Activated CD4-positive, alpha-beta T cell treated with anti-CD3 and anti-CD28 coated beads, Interleukin-10, Interleukin-2, amounts not matched to agents 100 ng/mL and 50 ng/mL, durations not matched to agents 16 hours and 8 hours (primary cell): ENCODE results near the gene GAS6.
"Not testable (repeated sequence)": the region's sequence is repeated elsewhere in the genome, so short reads cannot be mapped to it uniquely, and the experiment has no call there.

Experiments used
- DNase-seq: peaks from one replicate; pipeline ENCODE4 v3.0.0-alpha.2; 2020

The GAS6 gene

DNA sequence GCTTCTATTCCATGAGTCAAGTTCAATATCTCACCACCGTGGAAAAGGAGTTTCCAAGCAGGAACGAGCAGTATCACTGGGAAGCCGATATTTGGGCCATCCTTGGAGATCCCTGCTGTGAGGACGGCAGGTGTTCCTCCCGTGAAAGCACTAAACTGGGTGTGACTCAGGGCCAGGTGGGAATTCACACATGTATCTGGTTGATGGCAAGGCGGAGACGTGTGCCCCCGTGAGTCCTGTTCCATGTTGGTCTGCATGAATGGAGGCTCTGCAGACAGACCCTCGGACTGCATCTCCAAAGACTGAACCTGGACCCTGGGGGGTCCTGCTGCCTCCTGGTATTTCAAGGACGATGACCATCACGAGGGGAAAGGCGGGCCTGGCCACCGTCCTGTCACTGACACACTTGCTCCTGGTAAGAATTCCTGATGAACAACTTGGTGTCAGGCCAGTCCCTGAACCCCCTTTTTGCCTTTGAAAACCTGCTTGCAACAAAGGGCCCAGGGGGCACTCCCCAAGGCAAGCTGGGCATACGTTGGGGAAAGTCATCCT is 22.8 kb upstream of the GAS6 start:
- DNase-seq, result no peak

DNA sequence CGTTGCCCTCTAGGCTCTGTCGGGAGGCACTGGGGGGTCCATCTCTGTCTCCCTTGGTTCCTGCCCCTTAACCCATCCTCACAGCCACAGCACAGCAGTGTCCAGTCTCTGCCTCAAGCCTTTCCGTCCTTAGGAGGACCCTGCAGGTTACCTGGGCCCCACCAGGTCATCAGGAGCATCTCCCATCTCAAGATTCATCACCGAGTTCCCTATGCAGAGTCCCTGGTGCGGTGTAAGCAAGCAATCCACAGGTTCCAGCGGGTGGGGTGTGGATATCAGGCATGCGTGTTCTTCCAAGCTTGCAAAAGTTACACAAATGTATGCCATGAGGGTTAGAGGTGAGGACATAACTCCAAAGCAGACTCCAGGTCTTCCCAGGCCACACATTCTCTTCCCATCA is 20.9 kb upstream of the GAS6 start:
- no peak for DNase-seq

DNA sequence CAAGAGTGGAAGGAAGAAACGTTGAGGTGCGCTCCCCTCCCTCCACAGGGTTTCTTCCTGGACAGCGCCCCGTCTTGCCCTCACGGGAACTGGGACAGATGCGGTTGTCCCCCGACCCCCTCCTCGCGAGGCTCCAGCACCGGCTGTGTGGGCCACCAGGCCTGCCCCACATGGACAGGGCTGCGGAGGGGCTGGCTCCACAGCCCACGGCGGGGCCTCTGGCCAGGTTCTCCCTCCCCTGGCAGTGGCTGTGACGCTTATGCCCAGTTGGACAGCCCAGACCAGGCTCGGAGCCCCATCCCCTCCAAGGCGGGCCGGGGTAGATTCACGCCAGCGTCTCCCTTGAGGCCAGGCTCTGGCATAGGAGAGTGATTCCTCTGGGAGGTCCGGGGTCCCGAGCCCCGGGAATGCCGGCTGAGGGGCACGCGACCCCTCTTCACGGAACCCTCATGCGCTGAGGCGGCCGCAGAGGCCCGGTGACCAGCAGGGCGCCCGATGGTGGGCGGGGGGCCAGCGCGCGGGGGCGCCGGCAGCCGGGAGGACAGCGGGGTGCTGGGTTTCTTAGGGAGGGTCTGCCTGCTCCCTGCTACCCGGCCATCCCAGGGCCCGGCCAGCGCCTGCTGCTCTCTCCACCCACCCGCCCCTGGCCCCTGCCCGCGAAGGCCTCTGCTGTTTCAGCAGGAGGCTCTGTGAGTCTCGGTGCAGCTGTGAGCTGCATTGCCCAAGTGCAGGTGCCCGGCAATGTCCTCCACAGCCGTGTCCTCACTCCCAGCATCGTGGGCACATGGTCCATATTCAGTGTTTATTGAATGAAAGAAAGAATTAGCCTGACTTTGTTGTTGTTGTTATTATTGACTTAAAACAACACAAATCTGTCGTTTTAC is 20.3 kb upstream of the GAS6 start:
- no peak for DNase-seq

DNA sequence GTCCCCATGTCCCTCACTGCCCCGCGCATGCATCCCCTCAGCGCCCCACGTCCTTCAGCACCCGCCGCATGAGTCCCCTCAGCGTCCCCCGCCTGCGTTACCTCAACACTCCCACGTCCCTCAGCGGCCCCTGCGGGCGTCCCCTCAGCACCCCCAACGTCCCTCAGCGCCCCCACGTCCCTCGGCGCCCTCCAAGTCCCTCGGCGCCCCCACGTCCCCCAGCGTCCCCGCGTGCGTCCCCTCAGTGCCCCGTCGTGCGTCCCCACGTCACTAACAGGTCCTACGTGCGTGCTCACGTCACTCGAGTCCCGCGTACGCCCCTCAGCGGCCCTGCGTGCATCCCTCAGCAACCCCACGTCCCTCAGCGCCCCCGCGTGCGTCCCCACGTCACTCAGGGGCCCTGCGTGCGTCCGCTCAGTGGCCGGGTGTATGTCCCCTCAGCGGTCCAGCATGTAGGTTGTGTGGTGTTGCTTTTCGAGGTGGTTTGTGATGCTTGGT is 19.5 kb upstream of the GAS6 start:
- no peak for DNase-seq

- no peak for DNase-seq
Measured at GRCh38 chr13:113882716-113883115, 18.8 kb upstream of the GAS6 start.

- DNase-seq, result no peak
Measured at GRCh38 chr13:113882267-113882630, 18.4 kb upstream of the GAS6 start.

GRCh38 chr13:113881614-113882266 is 17.9 kb upstream of the GAS6 start:
- DNase-seq, result no peak

GRCh38 chr13:113880651-113881611 is 17.1 kb upstream of the GAS6 start:
- no peak for DNase-seq

GRCh38 chr13:113879494-113880360 is 15.9 kb upstream of the GAS6 start:
- no peak for DNase-seq

- no peak for DNase-seq
Measured at GRCh38 chr13:113879017-113879416, 15.1 kb upstream of the GAS6 start.

GRCh38 chr13:113877149-113877990 is 13.5 kb upstream of the GAS6 start:
- no peak for DNase-seq

- DNase-seq, result no peak
Measured at GRCh38 chr13:113876346-113877148, 12.7 kb upstream of the GAS6 start.

DNA sequence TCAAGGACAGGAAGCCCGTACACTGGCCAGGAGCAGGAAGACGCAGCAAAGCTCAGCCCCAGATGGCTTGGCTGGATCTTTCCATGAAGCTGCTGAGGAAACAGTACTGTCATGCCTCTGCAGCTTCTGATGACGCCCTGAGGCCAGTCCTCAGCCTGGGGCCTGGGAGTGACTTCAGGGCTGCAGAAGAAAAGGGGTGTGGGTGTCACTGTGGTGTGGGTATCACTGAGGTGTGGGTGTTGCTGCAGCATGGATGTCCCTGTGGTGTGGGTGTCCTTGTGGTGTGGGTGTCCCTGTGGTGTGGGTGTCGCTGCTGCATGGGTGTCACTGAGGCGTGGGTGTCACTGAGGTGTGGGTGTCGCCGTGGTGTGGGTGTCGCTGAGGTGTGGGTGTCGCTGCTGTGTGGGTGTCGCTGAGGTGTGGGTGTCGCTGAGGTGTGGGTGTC is 12.0 kb upstream of the GAS6 start:
- DNase-seq, result no peak

GRCh38 chr13:113875429-113875815 is 11.5 kb upstream of the GAS6 start:
- no peak for DNase-seq

DNA sequence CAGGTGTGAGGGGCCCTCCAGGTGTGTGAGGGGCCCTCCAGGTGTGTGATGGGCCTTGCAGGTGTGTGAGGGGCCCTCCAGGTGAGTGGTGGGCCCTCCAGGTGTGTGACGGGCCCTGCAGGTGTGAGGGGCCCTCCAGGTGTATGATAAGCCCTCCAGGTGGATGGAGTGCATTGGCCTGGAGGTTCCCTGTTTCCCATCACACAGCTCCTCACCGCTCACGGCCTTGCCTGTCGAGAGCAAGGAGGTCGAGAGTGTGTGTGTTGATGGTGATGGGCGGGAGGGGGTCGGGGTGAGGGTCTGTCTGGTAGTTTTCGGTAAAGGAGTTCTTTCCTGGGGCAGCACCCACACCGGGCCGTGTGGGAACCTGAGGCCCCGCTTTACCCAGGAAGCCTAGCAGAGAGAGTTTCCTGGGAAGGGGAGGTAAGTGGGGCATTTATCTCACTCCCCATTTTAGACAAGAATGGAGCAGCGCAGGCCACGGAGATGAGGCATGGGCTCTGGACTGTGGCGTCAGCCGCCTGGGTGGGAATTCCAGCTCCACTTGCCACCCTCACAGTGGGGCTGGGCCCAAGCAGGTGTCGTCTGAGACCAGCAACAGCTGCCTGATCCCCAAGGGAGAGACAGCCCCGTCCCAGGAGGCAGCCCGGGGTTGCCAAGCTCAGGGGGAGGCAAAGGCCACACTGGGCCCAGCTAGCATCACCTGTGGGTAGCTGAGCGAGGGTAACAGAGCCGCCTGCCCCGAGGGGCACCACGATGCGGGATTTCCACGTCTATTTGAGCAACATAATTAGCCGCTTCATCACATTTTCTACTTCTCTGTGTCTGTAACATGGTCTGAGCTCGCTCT is 10.9 kb upstream of the GAS6 start:
- DNase-seq, result no peak

DNA sequence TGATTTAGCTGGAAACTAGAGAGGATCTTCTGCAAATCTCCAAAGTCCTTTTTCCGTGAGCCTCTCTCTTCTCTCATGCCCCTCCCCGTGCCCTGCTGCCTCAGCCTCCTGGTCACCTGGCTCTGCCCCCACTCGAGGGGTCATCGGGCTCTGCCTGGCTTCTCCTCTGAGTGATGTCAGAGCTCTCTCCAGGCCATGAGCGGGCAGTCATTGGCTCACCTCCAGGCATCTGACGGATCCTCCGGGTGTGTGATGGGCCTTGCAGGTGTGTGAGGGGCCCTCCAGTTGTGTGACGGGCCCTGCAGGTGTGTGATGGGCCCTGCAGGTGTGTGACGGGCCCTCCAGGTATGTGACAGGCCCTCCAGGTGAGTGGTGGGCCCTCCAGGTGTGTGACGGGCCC is 10.3 kb upstream of the GAS6 start:
- no peak for DNase-seq

- DNase-seq, result no peak
Measured at GRCh38 chr13:113869263-113869662, 5.4 kb upstream of the GAS6 start.

DNA sequence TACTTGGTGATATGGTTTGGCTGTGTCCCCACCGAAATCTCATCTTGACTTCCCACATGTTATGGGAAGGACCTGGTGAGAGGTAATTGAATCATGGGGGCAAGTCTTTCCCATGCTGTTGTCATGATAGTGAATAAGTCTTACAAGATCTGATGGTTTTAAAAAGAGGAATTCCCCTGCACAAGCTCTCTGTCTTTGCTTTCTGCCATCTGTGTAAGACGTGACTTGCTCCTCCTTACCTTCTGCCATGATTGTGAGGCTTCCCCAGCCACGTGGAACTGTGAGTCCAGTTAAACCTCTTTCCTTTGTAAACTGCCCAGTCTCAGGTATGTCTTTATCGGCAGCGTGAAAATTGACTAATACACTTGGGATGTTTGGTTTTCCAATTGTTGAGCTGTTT is 4.0 kb upstream of the GAS6 start:
- DNase-seq, result not testable (repeated sequence)

GRCh38 chr13:113865427-113865826 is 1.6 kb upstream of the GAS6 start:
- DNase-seq, result no peak
